Gastroesophageal sphincter (tissue), 4 donors: ENCODE results near the gene OR6B3. TPM values are rescaled to one million over a fixed set of nuclear protein-coding genes. Genes with fewer than 3 reads are reported as not detected.

Source experiments
- ATAC-seq: fragments of 150-250 bp; one replicate; pipeline ENCODE4 v1.9.1; 2016; ENCODE audit warnings: mild to moderate bottlenecking, moderate library complexity
- H3K27ac ChIP-seq, 4 donors: fragments of 200-600 bp; sonication (generic) in 3 of 4; 1 replicate in 3 of 4; 2 replicates in 1 of 4; pipeline ENCODE4 v1.5.1; 2016 to 2019
- H3K27me3 ChIP-seq: fragments of 200-600 bp; sonication (generic); one replicate; pipeline ENCODE4 v1.5.1; 2019
- H3K36me3 ChIP-seq, 2 donors: fragments of 200-600 bp; sonication (generic); one replicate each; pipeline ENCODE4 v1.5.1; 2019; ENCODE audit warnings: control low read depth in 1 of 2
- H3K4me1 ChIP-seq, 3 donors: fragments of 200-600 bp; sonication (generic); 1 replicate in 2 of 3; 2 replicates in 1 of 3; pipeline ENCODE4 v1.5.1; 2016 to 2019; ENCODE audit warnings: control low read depth in 2 of 3
- H3K4me3 ChIP-seq, 2 donors: fragments of 200-600 bp; sonication (generic); one replicate each; pipeline ENCODE4 v1.5.1; 2019; ENCODE audit warnings: mild to moderate bottlenecking in 1 of 2, moderate library complexity in 1 of 2
- H3K9me3 ChIP-seq, 3 donors: fragments of 200-600 bp; sonication (generic); one replicate each; pipeline ENCODE4 v1.5.1; 2017 to 2019; ENCODE audit warnings: control low read depth in 2 of 3
- EP300 ChIP-seq: sonication (generic); formaldehyde crosslinking; IDR thresholded peaks from one replicate; pipeline ENCODE4 v1.6.1; 2017; ENCODE audit warnings: antibody characterized with exemption, mild to moderate bottlenecking
- POLR2A ChIP-seq, 2 donors: fragments of 450-650 bp; IDR thresholded peaks; one replicate each; pipeline ENCODE4 v1.6.1; 2017; ENCODE audit warnings: antibody characterized with exemption in 2 of 2, mild to moderate bottlenecking in 2 of 2, moderate library complexity in 1 of 2
- POLR2AphosphoS5 ChIP-seq: sonication (generic); formaldehyde crosslinking; IDR thresholded peaks from one replicate; pipeline ENCODE4 v1.6.1; 2017; ENCODE audit warnings: antibody characterized with exemption
- WGBS, 2 donors: methylation state at CpG; one replicate each; pipeline ENCODE4 v1.1.5; 2018; ENCODE audit warnings: low coverage in 1 of 2; 5-methylcytosine and 5-hydroxymethylcytosine counted together
- total RNA-seq, 4 donors: library from RNA; depleted of rRNA; stranded (reverse); fragments of >200 nt; gene quantifications; one replicate each; pipeline ENCODE4 v1.1.0, GENCODE V29; 2016
- TF ChIP-seq, protein P1 (sequence below), 4 experiments: fragments of 200-600 bp in 2 of 4; fragments of 450-650 bp in 2 of 4; sonication (generic) in 1 of 4; IDR thresholded peaks; one replicate each; pipeline ENCODE4 v1.5.1; 2017 to 2019; ENCODE audit warnings: antibody characterized with exemption in 4 of 4, mild to moderate bottlenecking in 2 of 4, moderate library complexity in 2 of 4

OR6B3 gene
- total RNA-seq, 4 donors from 2014 or later = not detected

DNA sequence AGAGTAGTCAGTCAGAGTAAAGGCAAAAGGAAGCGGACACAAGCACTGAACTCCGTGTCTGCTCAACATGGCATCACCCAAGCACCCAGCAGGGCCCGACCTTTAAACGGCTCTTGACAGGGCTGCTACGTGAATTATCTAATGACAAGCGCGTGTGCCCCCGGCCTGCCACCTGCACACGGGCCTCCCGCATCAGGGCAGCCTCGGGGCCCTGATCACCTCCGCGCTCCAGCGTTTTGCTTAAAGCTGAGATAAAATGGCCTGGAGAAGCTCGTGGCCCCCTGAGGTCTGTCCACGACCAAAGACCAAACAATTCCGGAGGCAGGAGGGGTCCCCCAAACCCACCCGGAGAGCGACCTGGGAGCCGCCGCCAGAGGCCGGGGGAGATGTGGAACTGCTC lies 28.6 kb downstream of the OR6B3 start:
- WGBS, 2 donors = 0 to 1% methylated on average over 9 to 11 of the region's 22 CpGs
- H3K27me3 ChIP-seq = no peaks in the 10 kb centered on the region
- H3K36me3 ChIP-seq = peaks cover 0 to 20% of the 10 kb centered on the region in 2 donors
- peaks cover 0 to 38% (median 10%) of the 10 kb centered on the region in 3 donors for H3K4me1 ChIP-seq
- no peaks in the 10 kb centered on the region for H3K9me3 ChIP-seq
- peak; percentile 4 for ATAC-seq
- peak overlapping the region; percentile 74 to 93 for H3K4me3 ChIP-seq
- TF ChIP-seq, protein P1, sequence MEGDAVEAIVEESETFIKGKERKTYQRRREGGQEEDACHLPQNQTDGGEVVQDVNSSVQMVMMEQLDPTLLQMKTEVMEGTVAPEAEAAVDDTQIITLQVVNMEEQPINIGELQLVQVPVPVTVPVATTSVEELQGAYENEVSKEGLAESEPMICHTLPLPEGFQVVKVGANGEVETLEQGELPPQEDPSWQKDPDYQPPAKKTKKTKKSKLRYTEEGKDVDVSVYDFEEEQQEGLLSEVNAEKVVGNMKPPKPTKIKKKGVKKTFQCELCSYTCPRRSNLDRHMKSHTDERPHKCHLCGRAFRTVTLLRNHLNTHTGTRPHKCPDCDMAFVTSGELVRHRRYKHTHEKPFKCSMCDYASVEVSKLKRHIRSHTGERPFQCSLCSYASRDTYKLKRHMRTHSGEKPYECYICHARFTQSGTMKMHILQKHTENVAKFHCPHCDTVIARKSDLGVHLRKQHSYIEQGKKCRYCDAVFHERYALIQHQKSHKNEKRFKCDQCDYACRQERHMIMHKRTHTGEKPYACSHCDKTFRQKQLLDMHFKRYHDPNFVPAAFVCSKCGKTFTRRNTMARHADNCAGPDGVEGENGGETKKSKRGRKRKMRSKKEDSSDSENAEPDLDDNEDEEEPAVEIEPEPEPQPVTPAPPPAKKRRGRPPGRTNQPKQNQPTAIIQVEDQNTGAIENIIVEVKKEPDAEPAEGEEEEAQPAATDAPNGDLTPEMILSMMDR (IDR thresholded peaks at IDR 0.05) = no peak
- no peak for TF ChIP-seq EP300
- no peak for TF ChIP-seq POLR2AphosphoS5
- TF ChIP-seq POLR2A (IDR thresholded peaks at IDR 0.05) = no peak
- peak overlapping the region; percentile 78 to 99 (median 90) for H3K27ac ChIP-seq

DNA sequence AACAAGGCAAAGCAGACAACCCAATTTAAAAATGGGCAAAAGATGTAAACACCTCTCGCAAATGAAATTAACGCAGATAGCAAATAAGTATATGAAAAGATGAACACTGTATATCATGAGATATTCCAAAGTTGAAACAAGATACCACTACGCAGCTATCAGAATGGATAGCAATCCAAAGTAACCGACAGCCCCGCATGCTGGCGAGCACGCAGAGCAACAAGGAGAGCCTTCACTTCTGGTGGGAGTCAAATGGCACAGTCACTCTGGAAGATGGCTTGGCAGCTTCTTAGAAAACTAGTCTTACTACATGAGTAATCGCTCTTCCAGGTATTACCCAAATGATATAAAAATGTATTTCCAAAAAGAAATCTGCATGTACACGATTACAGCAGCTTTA lies 29.5 kb downstream of the OR6B3 start:
- WGBS, 2 donors = 74% methylated on average over 9 of the region's 9 CpGs
- peak overlapping the region in 1 of 2 donors; percentile 93 for H3K4me3 ChIP-seq
- ATAC-seq = no peak

DNA sequence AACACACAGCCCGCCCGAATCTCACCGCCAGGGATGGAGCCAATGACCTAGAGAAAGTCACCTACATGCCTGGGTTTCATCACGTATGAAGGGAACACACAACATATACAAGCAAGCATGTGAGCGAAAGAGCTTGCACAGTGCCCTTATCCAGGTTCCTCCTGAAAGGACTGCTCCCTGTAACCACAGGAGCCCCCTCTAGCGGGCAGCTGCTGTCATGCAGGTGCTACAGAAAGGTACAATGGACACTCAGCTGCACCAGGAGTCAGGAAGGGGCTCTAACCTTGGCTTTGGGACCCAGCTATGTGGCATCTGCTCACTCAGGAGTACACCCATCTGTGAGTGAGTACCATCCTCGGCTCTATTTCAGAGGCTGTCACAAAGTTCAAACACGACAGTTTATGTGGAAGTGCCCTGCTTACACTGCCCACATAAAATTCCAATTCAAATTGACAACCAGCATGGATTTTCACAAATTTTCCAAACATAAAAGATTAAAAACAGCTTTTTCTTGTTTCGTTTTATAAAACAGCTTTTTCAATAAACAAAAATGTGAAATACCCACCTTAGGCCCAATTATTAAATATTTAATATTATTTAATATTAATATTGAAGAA lies 31.7 kb downstream of the OR6B3 start:
- H3K9me3 ChIP-seq = no peaks in the 10 kb centered on the region
- H3K4me3 ChIP-seq = no peak overlapping the region
- no peak overlapping the region for H3K27ac ChIP-seq
- no peak for ATAC-seq
- peaks cover 0 to 38% (median 10%) of the 10 kb centered on the region in 3 donors for H3K4me1 ChIP-seq
- 60 to 64% methylated on average over 3 to 6 of the region's 9 CpGs for WGBS, 2 donors
- peaks cover 0 to 48% of the 10 kb centered on the region in 2 donors for H3K36me3 ChIP-seq
- H3K27me3 ChIP-seq = no peaks in the 10 kb centered on the region
- no peak for TF ChIP-seq POLR2AphosphoS5
- TF ChIP-seq, protein P1 (IDR thresholded peaks at IDR 0.05) = peak; percentile 46 to 72 (median 54)

More for the DNA sequence above, 29.5 kb downstream of the OR6B3 start:
- Histone ChIP-seq H3K4me1 (peaks cover 0 to 38% (median 10%) of the 10 kb centered on the region in 3 donors), H3K27ac (no peak overlapping the region), H3K27me3 (no peaks in the 10 kb centered on the region), H3K36me3 (peaks cover 0 to 26% of the 10 kb centered on the region in 2 donors), H3K9me3 (no peaks in the 10 kb centered on the region)
- no peak for TF ChIP-seq POLR2AphosphoS5
- TF ChIP-seq EP300 = no peak
- no peak for TF ChIP-seq POLR2A (IDR thresholded peaks at IDR 0.05)
- TF ChIP-seq, protein P1 (IDR thresholded peaks at IDR 0.05) = no peak

DNA sequence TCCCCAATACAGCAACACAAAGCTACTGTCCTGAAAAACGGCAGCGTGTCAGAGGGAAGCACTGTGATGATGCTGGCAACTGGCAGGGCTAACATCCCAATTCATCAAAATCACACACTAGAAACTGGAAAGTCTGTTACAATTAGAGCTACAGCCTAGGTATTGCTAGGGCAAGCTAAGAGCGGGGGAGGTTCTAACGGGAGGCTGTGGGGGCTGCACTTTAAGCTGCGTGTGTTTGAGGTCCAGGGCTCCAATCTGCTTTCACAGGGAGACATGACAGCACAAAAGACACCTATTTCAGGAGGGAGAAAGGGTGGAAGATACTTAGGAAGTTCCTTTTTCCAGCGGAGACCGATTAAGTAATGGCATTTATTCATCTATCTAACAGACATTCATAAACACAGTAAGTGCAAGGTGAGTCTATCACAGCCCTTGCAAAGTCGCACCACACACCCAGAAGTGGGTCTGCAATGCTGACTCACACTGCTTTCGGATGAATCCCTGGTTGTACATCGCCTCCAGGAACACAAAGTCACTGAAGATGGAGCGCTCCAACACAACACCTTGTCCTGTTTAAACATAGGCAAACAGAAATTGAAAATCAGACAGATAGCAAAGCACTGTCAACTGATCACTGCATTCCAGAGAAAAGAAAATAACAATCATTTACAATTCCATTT lies 35.1 kb downstream of the OR6B3 start:
- TF ChIP-seq POLR2A (IDR thresholded peaks at IDR 0.05) (no peak), EP300 (no peak), POLR2AphosphoS5 (no peak)
- TF ChIP-seq, protein P1 (IDR thresholded peaks at IDR 0.05) = no peak
- Histone ChIP-seq H3K9me3 (no peaks in the 10 kb centered on the region), H3K36me3 (peaks cover 0 to 82% of the 10 kb centered on the region in 2 donors), H3K27ac (no peak overlapping the region), H3K4me1 (peaks cover 0 to 22% (median 0%) of the 10 kb centered on the region in 3 donors), H3K27me3 (no peaks in the 10 kb centered on the region), H3K4me3 (no peak overlapping the region)
- ATAC-seq = no peak
- WGBS, 2 donors = 73 to 92% methylated on average over 5 of the region's 11 CpGs

DNA sequence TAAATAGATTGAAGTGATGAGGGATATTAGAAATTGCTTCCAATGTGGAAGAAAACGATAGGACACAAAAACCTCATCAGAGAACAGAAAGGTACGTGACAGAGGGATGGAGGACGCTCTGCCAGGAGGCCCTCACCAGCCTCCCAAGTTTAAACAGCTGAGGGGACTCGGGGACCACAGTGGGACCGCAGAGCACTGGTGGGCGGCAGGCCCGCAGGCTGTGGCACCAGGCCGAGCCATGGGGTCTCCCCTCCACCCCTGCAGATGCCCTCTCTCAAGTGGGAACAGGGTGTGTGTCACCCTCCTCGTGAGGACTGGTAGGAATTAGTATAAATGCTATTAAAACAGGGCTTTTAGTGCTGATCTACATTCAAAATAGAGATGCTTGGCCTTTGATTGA lies 39.0 kb downstream of the OR6B3 start:
- TF ChIP-seq EP300 = no peak
- TF ChIP-seq POLR2AphosphoS5 = no peak
- TF ChIP-seq POLR2A (IDR thresholded peaks at IDR 0.05) = no peak
- TF ChIP-seq, protein P1 (IDR thresholded peaks at IDR 0.05) = no peak
- no peak overlapping the region for H3K4me3 ChIP-seq
- H3K36me3 ChIP-seq = peaks cover 0 to 97% of the 10 kb centered on the region in 2 donors
- ATAC-seq = no peak
- H3K27ac ChIP-seq = no peak overlapping the region
- H3K4me1 ChIP-seq = no peaks in the 10 kb centered on the region
- no peaks in the 10 kb centered on the region for H3K27me3 ChIP-seq
- H3K9me3 ChIP-seq = no peaks in the 10 kb centered on the region
- 88 to 93% methylated on average over 8 of the region's 9 CpGs for WGBS, 2 donors
